ENCODE data around the gene SPRY4. TPM values are rescaled to one million over a fixed set of nuclear protein-coding genes. Genes with fewer than 3 reads are reported as not detected.

Gene SPRY4
- total and polyA plus RNA-seq, 2 of the 13 experiments (the other 11 are each of a cell fraction or from before 2014, with no cell fraction given): 8.9 to 17.8 TPM

- TF ChIP-seq, protein P1, sequence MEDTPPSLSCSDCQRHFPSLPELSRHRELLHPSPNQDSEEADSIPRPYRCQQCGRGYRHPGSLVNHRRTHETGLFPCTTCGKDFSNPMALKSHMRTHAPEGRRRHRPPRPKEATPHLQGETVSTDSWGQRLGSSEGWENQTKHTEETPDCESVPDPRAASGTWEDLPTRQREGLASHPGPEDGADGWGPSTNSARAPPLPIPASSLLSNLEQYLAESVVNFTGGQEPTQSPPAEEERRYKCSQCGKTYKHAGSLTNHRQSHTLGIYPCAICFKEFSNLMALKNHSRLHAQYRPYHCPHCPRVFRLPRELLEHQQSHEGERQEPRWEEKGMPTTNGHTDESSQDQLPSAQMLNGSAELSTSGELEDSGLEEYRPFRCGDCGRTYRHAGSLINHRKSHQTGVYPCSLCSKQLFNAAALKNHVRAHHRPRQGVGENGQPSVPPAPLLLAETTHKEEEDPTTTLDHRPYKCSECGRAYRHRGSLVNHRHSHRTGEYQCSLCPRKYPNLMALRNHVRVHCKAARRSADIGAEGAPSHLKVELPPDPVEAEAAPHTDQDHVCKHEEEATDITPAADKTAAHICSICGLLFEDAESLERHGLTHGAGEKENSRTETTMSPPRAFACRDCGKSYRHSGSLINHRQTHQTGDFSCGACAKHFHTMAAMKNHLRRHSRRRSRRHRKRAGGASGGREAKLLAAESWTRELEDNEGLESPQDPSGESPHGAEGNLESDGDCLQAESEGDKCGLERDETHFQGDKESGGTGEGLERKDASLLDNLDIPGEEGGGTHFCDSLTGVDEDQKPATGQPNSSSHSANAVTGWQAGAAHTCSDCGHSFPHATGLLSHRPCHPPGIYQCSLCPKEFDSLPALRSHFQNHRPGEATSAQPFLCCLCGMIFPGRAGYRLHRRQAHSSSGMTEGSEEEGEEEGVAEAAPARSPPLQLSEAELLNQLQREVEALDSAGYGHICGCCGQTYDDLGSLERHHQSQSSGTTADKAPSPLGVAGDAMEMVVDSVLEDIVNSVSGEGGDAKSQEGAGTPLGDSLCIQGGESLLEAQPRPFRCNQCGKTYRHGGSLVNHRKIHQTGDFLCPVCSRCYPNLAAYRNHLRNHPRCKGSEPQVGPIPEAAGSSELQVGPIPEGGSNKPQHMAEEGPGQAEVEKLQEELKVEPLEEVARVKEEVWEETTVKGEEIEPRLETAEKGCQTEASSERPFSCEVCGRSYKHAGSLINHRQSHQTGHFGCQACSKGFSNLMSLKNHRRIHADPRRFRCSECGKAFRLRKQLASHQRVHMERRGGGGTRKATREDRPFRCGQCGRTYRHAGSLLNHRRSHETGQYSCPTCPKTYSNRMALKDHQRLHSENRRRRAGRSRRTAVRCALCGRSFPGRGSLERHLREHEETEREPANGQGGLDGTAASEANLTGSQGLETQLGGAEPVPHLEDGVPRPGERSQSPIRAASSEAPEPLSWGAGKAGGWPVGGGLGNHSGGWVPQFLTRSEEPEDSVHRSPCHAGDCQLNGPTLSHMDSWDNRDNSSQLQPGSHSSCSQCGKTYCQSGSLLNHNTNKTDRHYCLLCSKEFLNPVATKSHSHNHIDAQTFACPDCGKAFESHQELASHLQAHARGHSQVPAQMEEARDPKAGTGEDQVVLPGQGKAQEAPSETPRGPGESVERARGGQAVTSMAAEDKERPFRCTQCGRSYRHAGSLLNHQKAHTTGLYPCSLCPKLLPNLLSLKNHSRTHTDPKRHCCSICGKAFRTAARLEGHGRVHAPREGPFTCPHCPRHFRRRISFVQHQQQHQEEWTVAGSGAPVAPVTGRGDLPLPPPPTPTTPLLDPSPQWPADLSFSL (CRISPR knock-in tag; IDR thresholded peaks at IDR 0.05): no peak
- TF ChIP-seq ZNF547 (CRISPR knock-in tag; IDR thresholded peaks at IDR 0.05) (0 out of 2 replicates have a peak, but pooled peaks have one; percentile 52), ZNF879 (CRISPR knock-in tag; IDR thresholded peaks at IDR 0.05) (peak; percentile 21; the same call in 1 of the 2 replicates), PCBP1 (IDR thresholded peaks at IDR 0.05; ENCODE audit: borderline replicate concordance, low read depth, low read length) (0 out of 2 replicates have a peak, but pooled peaks have one; percentile 62), NR0B2 (CRISPR knock-in tag; IDR thresholded peaks at IDR 0.05) (peak; percentile 13; the same call in 1 of the 2 replicates), SMC3 (IDR thresholded peaks at IDR 0.05; ENCODE audit: low read length) (no peak), AHDC1 (CRISPR knock-in tag; IDR thresholded peaks at IDR 0.05; ENCODE audit: borderline replicate concordance) (peak; percentile 46; the same call in 1 of the 2 replicates), ZNF44 (CRISPR knock-in tag; IDR thresholded peaks at IDR 0.05) (no peak), CEBPB (IDR thresholded peaks at IDR 0.05; ENCODE audit: borderline replicate concordance, low read depth, low read length) (no peak), MTF2 (CRISPR knock-in tag; IDR thresholded peaks at IDR 0.05; ENCODE audit: borderline replicate concordance) (0 out of 2 replicates have a peak, but pooled peaks have one; percentile 20)
- TF ChIP-seq, protein P2, sequence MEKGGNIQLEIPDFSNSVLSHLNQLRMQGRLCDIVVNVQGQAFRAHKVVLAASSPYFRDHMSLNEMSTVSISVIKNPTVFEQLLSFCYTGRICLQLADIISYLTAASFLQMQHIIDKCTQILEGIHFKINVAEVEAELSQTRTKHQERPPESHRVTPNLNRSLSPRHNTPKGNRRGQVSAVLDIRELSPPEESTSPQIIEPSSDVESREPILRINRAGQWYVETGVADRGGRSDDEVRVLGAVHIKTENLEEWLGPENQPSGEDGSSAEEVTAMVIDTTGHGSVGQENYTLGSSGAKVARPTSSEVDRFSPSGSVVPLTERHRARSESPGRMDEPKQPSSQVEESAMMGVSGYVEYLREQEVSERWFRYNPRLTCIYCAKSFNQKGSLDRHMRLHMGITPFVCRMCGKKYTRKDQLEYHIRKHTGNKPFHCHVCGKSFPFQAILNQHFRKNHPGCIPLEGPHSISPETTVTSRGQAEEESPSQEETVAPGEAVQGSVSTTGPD (CRISPR knock-in tag; IDR thresholded peaks at IDR 0.05): peak; percentile 27; the same call in 1 of the 2 replicates
- TF ChIP-seq, protein P3, sequence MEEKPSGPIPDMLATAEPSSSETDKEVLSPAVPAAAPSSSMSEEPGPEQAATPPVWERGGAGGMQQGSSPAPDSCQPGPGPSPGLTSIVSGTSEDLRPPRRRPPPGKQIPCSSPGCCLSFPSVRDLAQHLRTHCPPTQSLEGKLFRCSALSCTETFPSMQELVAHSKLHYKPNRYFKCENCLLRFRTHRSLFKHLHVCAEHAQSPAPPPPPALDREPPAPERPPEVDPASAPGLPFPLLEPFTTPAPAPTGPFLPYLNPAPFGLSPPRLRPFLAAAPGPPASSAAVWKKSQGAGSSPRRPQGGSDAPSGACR (CRISPR knock-in tag; IDR thresholded peaks at IDR 0.05): peak; percentile 67; the same call in 1 of the 2 replicates
Measured at GRCh38 chr5:142325725-142326479, 1.1 kb upstream of the SPRY4 start (continued).

Measured in HepG2 (cell line).